ENCODE measurements around the gene IL1RAPL2.
"Not testable (repeated sequence)": the region's sequence is repeated elsewhere in the genome, so short reads cannot be mapped to it uniquely, and the experiment has no call there.

IL1RAPL2 gene

DNA sequence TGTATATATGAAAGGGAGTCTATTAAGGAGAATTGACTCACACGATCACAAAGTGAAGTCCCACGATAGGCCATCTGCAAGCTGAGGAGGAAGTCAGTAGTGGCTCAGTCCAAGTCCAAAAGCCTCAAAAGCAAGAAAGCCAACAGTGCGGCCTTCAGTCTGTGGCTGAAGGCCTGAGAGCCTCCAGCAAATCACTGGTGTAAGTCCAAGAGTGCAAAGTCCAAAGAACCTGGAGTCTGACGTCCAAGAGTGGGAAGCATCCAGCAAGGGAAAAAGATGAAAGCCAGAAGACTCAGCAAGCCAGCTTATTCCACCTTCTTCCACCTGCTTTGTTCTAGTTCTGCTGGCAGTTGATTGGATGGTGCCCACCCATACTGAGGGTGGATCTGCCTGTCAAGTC is 104.1 kb downstream of the IL1RAPL2 start:
- DNase-seq: no peak

GRCh38 chrX:104677517-104677916 is 111.5 kb downstream of the IL1RAPL2 start:
- DNase-seq: not testable (repeated sequence)

- DNase-seq: no peak
These were observed 113.2 kb downstream of the IL1RAPL2 start for GRCh38 chrX:104679175-104679574.

DNA sequence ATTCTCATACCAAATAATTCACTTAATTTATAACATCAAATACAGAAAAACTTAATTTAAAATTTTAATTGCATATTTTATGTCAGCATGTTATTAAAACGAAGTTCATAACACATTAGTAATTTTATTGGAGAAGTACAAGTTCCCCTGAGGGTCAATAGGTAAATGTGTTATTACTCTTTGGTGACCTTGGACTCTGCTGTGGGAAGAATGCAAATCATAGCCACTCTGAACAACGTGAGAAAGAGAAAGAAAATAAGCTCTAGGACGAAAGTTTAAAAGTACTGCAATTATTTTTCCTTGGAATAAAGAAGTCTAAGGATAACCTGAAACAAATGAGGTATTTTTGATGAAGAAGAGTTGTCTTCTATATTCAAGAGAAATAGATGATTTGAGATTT is 115.2 kb downstream of the IL1RAPL2 start:
- DNase-seq: no peak

DNA sequence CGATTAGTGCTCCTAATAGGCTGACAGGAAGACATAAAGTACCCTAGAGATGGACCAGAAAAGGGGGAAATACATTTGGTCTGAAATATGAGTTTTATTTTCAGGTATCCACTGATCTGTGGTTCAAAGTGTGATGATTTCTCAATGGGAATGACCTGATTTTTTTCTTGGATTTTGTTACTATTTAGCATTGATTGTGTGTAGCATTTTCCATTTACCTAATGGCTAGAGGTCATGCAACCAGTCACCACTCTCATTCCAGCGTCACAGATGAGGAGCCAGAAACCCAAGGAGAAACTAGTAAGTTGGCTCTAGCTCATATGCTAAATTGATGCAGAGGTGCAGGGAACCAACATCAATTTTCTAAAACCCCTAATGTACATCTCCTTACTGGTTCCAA is 118.1 kb downstream of the IL1RAPL2 start:
- no peak for DNase-seq

DNA sequence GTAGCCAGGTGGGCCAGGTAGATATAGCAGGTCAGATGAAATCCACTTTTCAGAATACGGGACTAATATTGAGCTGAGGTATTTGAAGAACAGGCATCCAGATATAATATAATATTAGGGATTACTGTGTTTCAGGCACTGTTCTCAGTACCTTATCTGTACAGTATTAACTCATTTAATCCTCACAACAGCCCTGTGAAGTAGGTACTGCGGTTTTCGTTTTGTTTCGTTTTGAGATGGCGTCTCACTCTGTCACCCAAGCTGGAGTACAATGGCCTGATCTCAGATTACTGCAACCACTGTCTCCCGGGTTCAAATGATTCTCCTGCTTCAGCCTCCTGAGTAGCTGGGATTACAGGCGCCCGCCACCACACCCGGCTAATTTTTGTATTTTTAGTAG is 129.6 kb downstream of the IL1RAPL2 start:
- no peak for DNase-seq

DNA sequence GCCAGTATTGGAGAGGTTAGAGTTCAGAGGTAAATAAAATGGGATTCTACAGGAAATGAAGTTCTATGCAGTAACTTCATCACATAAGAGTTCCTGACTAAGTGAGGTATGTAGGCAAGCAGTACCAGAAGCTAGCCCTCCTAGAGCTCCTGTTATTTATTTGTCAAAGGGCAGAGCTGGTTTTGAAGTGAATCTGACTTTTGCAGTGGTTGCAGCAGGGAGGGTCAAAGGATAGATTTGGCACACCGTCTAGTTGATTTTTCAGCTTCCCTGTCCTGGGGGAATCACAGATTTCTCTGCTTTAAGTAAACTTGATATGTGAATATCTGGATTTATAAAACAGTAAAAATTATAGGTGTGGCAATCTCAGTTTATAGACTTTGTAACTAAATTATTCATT is 130.7 kb downstream of the IL1RAPL2 start:
- DNase-seq: no peak

DNA sequence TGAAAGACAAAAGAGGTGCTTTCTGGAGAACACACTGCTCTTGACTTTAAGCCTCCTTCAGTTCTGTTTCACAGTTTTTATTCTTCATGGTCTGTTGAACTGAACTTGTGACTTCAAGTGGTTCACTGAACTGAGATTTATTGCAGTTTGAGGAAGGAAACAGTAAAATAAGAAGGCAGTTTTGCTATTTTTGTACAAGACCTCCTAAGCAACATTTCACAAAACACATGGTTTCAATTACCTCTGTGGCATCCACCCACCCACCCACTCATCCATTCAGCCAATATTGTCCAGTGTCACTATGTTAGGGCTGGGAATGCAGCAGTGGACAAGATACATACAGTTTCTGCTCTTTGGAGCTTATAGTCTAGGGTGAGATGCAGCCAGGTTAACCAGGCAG is 131.3 kb downstream of the IL1RAPL2 start:
- DNase-seq: no peak

GRCh38 chrX:104707042-104707441 is 141.0 kb downstream of the IL1RAPL2 start:
- DNase-seq: no peak

GRCh38 chrX:104707572-104707971 is 141.6 kb downstream of the IL1RAPL2 start:
- DNase-seq: no peak

- DNase-seq: no peak
These were observed 146.5 kb downstream of the IL1RAPL2 start for GRCh38 chrX:104712515-104712914.

- no peak for DNase-seq
These were observed 155.9 kb downstream of the IL1RAPL2 start for GRCh38 chrX:104721854-104722253.

DNA sequence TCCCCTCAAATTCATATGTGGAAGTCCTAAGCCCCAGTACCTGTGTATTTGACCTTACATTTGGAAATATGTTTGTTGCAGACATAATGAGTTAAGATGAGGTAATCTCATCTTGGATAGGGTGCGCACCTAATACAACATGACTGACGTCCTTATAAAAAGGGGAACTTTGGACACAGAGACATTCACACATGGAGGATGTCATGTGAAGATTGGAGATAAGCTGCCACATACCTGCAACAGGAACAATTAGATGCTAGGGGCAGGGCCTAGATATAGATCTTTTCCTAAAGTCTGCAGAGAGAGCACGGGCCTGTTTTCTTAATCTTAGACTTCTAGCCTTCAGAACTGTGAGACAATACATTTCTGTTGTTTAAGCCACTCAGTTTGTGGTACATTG is 162.5 kb downstream of the IL1RAPL2 start:
- DNase-seq: no peak

DNA sequence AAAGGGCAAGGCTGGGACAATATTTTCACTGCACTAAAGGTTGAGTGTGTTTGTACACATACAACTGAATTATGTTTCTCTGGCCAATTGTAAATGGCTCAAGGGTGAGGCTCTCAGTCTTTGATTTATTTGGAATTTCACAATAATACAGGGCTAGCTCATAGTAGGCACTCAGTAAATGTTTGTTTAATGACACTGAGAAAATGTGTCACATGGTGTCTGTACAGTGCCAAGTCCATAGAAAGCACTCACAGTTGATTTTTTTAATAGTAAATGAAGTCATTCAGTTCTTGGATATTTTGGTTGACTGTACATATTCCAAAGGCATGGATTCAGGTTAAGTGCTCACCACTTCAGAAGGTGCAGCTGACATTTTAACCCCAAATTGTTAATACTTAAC is 176.4 kb downstream of the IL1RAPL2 start:
- no peak for DNase-seq

GRCh38 chrX:104745152-104745551 is 179.2 kb downstream of the IL1RAPL2 start:
- no peak for DNase-seq

DNA sequence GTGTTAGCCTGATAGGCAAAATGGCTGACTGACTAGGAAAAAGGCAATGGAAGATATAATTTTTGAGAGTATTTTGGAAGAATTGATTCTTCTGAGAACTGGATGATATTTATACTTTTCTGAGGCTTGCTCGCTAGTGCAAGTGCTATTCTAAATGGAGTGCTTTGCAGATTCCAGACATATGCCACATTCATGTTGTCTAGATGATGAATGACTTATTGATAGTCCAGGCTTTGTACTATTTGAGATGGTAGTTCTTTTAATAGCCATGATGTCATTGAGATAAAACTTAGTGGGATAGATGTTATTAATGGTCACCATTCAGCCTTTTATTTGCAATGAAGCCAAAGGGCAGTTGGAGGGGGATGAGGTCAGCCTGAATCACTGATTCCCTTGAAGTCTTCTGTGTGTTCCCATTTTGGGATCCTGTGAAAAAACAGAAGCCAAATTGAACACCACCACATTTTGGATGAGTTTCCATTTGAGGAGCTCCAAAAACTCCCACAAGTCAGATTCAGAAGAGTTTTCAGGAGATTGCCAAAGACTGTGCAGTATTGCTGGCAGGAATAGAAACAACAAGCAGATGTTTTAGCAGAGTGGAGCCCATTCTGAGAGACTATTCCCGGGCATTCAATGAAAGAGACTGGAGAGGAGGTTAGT is 184.1 kb downstream of the IL1RAPL2 start:
- DNase-seq: no peak

DNA sequence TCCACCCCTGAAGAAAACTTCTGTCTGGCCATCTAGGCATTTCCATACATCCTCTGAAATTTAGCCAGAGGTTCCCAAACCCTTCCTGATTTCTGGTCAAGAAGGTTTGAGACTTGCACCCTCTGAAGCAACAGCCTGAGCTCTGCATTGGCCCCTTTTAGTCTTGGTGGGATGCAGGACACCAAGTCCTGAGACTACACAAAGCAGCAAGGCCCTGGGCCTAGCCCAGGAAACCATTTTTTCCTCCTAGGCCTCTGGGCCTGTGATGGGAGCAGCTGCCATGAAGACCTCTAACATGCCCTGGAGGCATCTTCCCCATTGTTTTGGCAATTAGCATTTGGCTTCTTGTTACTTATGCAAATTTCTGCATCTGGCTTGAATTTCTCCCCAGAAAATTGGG is 196.6 kb downstream of the IL1RAPL2 start:
- DNase-seq: no peak

- DNase-seq: no peak
These were observed 223.8 kb downstream of the IL1RAPL2 start for GRCh38 chrX:104789784-104790183.

- no peak for DNase-seq
These were observed 229.8 kb downstream of the IL1RAPL2 start for GRCh38 chrX:104795804-104796203.

- no peak for DNase-seq
These were observed 237.2 kb downstream of the IL1RAPL2 start for GRCh38 chrX:104803219-104803618.

GRCh38 chrX:104806346-104806745 is 240.3 kb downstream of the IL1RAPL2 start:
- no peak for DNase-seq

GRCh38 chrX:104833401-104833800 is 267.4 kb downstream of the IL1RAPL2 start:
- no peak for DNase-seq

GRCh38 chrX:104842646-104843045 is 276.6 kb downstream of the IL1RAPL2 start:
- DNase-seq: no peak

DNA sequence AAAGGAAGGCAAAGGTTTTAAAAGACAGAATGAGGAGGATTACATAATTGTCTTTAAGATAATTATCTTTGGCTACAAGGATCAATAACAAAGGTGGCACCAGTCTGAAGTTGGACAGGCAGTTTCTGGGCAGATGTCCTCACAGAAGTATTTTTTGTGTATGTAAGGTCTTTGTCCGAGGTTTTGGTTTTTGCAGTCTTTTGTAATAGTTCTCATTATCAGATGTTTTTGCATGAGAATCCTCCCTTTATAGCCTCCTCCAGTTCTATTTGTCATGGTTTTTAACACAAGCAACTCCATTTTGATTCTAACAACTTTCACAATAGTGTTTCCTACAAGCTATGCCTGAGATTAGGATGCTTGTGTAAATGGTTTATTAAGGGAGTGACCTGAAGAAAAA is 286.2 kb downstream of the IL1RAPL2 start:
- DNase-seq: no peak

- no peak for DNase-seq
These were observed 288.2 kb downstream of the IL1RAPL2 start for GRCh38 chrX:104854188-104854587.

Measured in fibroblast of skin of back (primary cell).